Stimulated activated CD4-positive, alpha-beta T cell treated with anti-CD3 and anti-CD28 coated beads, Interleukin-12 subunit alpha, Interleukin-12 subunit beta, amount 100 ng/mL, for 48 hours (primary cell): Measurements from ENCODE around the gene CLDN14.
A peak's percentile ranks its signal among the peaks of the same experiment; 100 is the strongest.
"Not testable (repeated sequence)": the region's sequence is repeated elsewhere in the genome, so short reads cannot be mapped to it uniquely, and the experiment has no call there.

Source experiments
- DNase-seq, 3 donors: peaks; one replicate each; pipeline ENCODE4 v3.0.0-alpha.2; 2020; ENCODE audit warnings: low read depth in 2 of 3, low spot score in 1 of 3

Gene CLDN14

GRCh38 chr21:36502365-36502764, 22.4 kb upstream of the CLDN14 start:
- no peak for DNase-seq

GRCh38 chr21:36501589-36501892, 21.6 kb upstream of the CLDN14 start:
- DNase-seq = no peak

GRCh38 chr21:36499578-36500471, 19.9 kb upstream of the CLDN14 start:
- DNase-seq = no peak

- DNase-seq = no peak
These were observed 14.6 kb upstream of the CLDN14 start for GRCh38 chr21:36494557-36494956.

GRCh38 chr21:36491209-36491910, 11.4 kb upstream of the CLDN14 start:
- no peak for DNase-seq

GRCh38 chr21:36489776-36490165, 9.8 kb upstream of the CLDN14 start:
- no peak for DNase-seq

GRCh38 chr21:36489103-36489775, 9.3 kb upstream of the CLDN14 start:
- no peak for DNase-seq

GRCh38 chr21:36487641-36488307, 7.9 kb upstream of the CLDN14 start:
- DNase-seq = no peak

- no peak for DNase-seq
These were observed 6.3 kb upstream of the CLDN14 start for GRCh38 chr21:36486246-36486645.

- DNase-seq = no peak
These were observed 5.6 kb upstream of the CLDN14 start for GRCh38 chr21:36485476-36485875.

- no peak for DNase-seq
These were observed 3.2 kb upstream of the CLDN14 start for GRCh38 chr21:36483095-36483494.

GRCh38 chr21:36482673-36483072, 2.8 kb upstream of the CLDN14 start:
- no peak for DNase-seq

- DNase-seq = no peak
These were observed 2.3 kb upstream of the CLDN14 start for GRCh38 chr21:36482181-36482580.

- DNase-seq = no peak
These were observed 1.7 kb upstream of the CLDN14 start for GRCh38 chr21:36481639-36482038.

- no peak for DNase-seq
These were observed 696 bp upstream of the CLDN14 start for GRCh38 chr21:36480618-36481017.

- no peak for DNase-seq
These were observed 981 bp downstream of the CLDN14 start for GRCh38 chr21:36478941-36479340.

- peak; percentile 8 to 14 (median 9) for DNase-seq
These were observed 1.7 kb downstream of the CLDN14 start for GRCh38 chr21:36478207-36478701.

GRCh38 chr21:36477559-36477958, 2.4 kb downstream of the CLDN14 start:
- no peak for DNase-seq

- no peak for DNase-seq
These were observed 2.9 kb downstream of the CLDN14 start for GRCh38 chr21:36477001-36477400.

- not testable (repeated sequence) for DNase-seq
These were observed 3.4 kb downstream of the CLDN14 start for GRCh38 chr21:36476541-36476940.

- DNase-seq = no peak
These were observed 5.3 kb downstream of the CLDN14 start for GRCh38 chr21:36474591-36474990.
